ENCODE measurements around the gene ADGRD1.

- no peak for TF ChIP-seq NFIC (IDR thresholded peaks at IDR 0.05)
- no peak for TF ChIP-seq MAX (IDR thresholded peaks at IDR 0.05)
- TF ChIP-seq, protein P1, sequence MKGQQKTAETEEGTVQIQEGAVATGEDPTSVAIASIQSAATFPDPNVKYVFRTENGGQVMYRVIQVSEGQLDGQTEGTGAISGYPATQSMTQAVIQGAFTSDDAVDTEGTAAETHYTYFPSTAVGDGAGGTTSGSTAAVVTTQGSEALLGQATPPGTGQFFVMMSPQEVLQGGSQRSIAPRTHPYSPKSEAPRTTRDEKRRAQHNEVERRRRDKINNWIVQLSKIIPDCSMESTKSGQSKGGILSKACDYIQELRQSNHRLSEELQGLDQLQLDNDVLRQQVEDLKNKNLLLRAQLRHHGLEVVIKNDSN (IDR thresholded peaks at IDR 0.05) = no peak
- no peak for TF ChIP-seq YY1 (IDR thresholded peaks at IDR 0.05; ENCODE audit: low read depth)
- no peak for TF ChIP-seq FOXM1 (IDR thresholded peaks at IDR 0.05; ENCODE audit: borderline replicate concordance, low read depth)
- no peak for TF ChIP-seq EP300 (IDR thresholded peaks at IDR 0.05; ENCODE audit: borderline replicate concordance)
- no peak for TF ChIP-seq CREB1 (IDR thresholded peaks at IDR 0.05; ENCODE audit: low read depth)
- TF ChIP-seq CEBPB (IDR thresholded peaks at IDR 0.05) = no peak
- TF ChIP-seq TAF1 (IDR thresholded peaks at IDR 0.05; ENCODE audit: low read depth) = no peak
Observed at GRCh38 chr12:131075194-131075593, 121.5 kb downstream of the ADGRD1 start.
